AG04449 (cell line): Measurements from ENCODE around the gene BTF3L4.
A peak's percentile ranks its signal among the peaks of the same experiment; 100 is the strongest.

Experiments
- CTCF ChIA-PET: fragments of 350-600 bp; formaldehyde crosslinking; extraction: SDS; loops from one replicate; lab custom pipeline; 2021; ENCODE audit warnings: antibody characterized with exemption; lab: Yijun Ruan, JAX
- POLR2A ChIA-PET: fragments of 400-600, 350-600 bp; formaldehyde crosslinking; extraction: SDS; loops from one replicate; lab custom pipeline; 2020; ENCODE audit warnings: antibody characterized with exemption, inconsistent platforms; lab: Yijun Ruan, JAX
- DNase-seq: peaks from one replicate; pipeline ENCODE4 v3.0.0-alpha.2; 2010; ENCODE audit warnings: low read depth, low spot score
- H3K4me3 ChIP-seq: 2 replicates; pipeline ENCODE4 v1.5.1; 2011; ENCODE audit warnings: low read depth, mild to moderate bottlenecking, control low read depth, low read length
- TF ChIP-seq, protein P1 (sequence below): IDR thresholded peaks from one replicate; pipeline ENCODE4 v1.5.1; 2011; ENCODE audit warnings: mild to moderate bottlenecking, moderate library complexity, low read length, control low read depth, inconsistent platforms; ENCODE audit not compliant: insufficient read depth; ENCODE audit errors: missing control alignments

Gene BTF3L4

GRCh38 chr1:52054496-52055065 is 1.5 kb upstream of the BTF3L4 start:
- no peak for DNase-seq
- CTCF ChIA-PET: interaction anchor here (1.3 kb wide), 1 partner anchor 18 kb away, joined by 3 read pairs; no protein-coding TSS in a partner anchor
- H3K4me3 ChIP-seq: peak overlapping the region; percentile 87
- POLR2A ChIA-PET: interaction anchor here (0.6 to 2.7 kb wide), 6 partner anchors 13 to 1184 kb away, joined by 3 to 7 read pairs (median 3); partner anchors contain the start of gene KTI12
- TF ChIP-seq, protein P1, sequence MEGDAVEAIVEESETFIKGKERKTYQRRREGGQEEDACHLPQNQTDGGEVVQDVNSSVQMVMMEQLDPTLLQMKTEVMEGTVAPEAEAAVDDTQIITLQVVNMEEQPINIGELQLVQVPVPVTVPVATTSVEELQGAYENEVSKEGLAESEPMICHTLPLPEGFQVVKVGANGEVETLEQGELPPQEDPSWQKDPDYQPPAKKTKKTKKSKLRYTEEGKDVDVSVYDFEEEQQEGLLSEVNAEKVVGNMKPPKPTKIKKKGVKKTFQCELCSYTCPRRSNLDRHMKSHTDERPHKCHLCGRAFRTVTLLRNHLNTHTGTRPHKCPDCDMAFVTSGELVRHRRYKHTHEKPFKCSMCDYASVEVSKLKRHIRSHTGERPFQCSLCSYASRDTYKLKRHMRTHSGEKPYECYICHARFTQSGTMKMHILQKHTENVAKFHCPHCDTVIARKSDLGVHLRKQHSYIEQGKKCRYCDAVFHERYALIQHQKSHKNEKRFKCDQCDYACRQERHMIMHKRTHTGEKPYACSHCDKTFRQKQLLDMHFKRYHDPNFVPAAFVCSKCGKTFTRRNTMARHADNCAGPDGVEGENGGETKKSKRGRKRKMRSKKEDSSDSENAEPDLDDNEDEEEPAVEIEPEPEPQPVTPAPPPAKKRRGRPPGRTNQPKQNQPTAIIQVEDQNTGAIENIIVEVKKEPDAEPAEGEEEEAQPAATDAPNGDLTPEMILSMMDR: no peak

- ChIA-PET CTCF (interaction anchor here (1.1 kb wide), 1 partner anchor 22 kb away, joined by 3 read pairs; the partner anchor contains the start of gene KTI12), POLR2A (interaction anchor here (0.6 to 2.7 kb wide), 7 partner anchors 12 to 1183 kb away, joined by 3 to 7 read pairs (median 3); partner anchors contain the start of gene KTI12)
- DNase-seq: peak; percentile 67
- H3K4me3 ChIP-seq: peak within 1 kb of the TSS; percentile 87
- TF ChIP-seq, protein P1: no peak
Measured at GRCh38 chr1:52055066-52055865, 829 bp upstream of the BTF3L4 start, which contains the start of gene TXNDC12. TSS of gene TXNDC12 (minus strand) at chr1:52055191. CDS start at chr1:52055096, 95 bp downstream.

GRCh38 chr1:52055866-52056162 is 281 bp upstream of the BTF3L4 start:
- peak overlapping the region; percentile 87 for H3K4me3 ChIP-seq
- POLR2A ChIA-PET: interaction anchor here (0.8 to 2.7 kb wide), 4 partner anchors 22 to 256 kb away, joined by 3 to 7 read pairs (median 6); partner anchors contain the start of gene KTI12
- TF ChIP-seq, protein P1: no peak
- DNase-seq: no peak
- CTCF ChIA-PET: interaction anchor here (1.1 kb wide), 1 partner anchor 22 kb away, joined by 3 read pairs; the partner anchor contains the start of gene KTI12

DNA sequence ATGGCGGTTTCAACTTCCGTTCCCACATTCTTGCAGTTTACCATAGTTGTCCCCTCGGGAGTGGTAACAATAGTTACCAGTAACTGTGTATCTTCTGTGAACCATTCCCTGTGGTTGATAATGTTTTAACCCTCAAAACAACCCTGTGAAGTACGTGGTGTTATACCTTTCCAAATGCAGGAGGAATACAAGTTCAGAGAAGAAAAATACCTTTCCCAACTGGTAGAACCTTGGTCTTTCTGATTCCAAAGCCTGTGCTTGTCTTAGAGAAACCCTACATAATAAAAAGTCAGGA is 789 bp downstream of the BTF3L4 start:
- TF ChIP-seq, protein P1: no peak
- H3K4me3 ChIP-seq: peak overlapping the region; percentile 87
- CTCF ChIA-PET: interaction anchor here (1.0 to 1.4 kb wide), 2 partner anchors 160 to 343 kb away, joined by 3 to 4 read pairs; no protein-coding TSS in a partner anchor
- no peak for DNase-seq
- POLR2A ChIA-PET: no interaction called here

DNA sequence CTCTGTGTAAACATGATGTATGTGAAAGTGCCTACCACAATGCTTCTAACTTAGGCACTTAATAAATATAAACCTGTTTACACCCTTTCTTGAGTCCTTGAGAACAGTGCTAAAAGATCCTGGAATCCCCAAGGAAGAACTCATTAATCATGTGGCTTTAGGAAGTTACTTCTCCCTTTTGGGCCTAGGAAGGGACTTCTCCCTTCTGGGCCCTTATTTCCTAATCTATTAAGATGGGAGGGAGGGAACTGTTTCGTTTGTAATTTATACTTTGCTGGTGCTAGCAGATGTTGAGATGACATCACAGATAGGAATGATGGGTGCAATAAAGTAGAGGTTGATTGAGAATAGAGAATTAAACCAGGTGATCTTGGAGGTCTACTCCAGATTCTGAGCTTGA is 1.2 kb downstream of the BTF3L4 start:
- ChIA-PET CTCF (interaction anchor here (1.4 to 1.5 kb wide), 2 partner anchors 160 to 161 kb away, joined by 3 to 4 read pairs; no protein-coding TSS in a partner anchor), POLR2A (no interaction called here)
- DNase-seq: no peak
- peak overlapping the region; percentile 87 for H3K4me3 ChIP-seq
- TF ChIP-seq, protein P1: no peak

DNA sequence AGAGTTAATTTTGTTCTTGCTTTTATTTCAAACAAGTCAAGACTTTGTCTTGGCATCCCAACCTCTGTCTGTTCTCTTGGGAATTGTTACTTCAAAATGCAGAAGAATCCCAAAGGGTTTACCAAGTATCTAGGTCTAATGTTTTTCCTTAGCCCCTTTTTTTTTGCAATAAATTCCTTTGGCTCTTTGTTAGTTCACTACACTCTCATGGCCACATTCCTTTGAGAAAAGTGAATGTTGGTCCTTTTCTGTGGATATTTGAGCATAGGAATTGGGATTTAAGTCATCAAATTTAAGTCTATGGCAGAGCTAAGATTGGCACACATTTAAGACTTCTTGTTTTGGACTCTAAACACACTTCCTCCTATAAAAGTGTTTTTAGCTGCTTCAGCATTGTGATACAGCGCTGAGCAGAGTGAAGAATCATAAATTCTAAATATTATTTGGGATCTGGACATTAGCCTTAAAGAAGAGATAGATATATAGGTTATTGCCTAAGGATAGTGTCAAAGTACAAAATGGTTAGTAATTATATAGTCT is 1.9 kb downstream of the BTF3L4 start:
- POLR2A ChIA-PET: no interaction called here
- H3K4me3 ChIP-seq: no peak overlapping the region; the same call in 1 of the 2 replicates
- no peak for DNase-seq
- TF ChIP-seq, protein P1: no peak
- CTCF ChIA-PET: interaction anchor here (1.1 to 1.5 kb wide), 3 partner anchors 160 to 291 kb away, joined by 3 to 4 read pairs (median 3); no protein-coding TSS in a partner anchor
